SK-N-SH (cell line): ENCODE results near the gene PHIP.

Experiments used
- CTCF ChIP-seq: fragments of 200-600 bp; sonication (generic); IDR thresholded peaks from 2 replicates; pipeline ENCODE4 v1.6.1; 2017; ENCODE audit warnings: antibody characterized with exemption, mild to moderate bottlenecking, moderate library complexity
- IRF3 ChIP-seq: fragments of 150-350 bp; IDR thresholded peaks from 2 replicates; pipeline ENCODE4 v1.6.1; 2016; ENCODE audit warnings: mild to moderate bottlenecking, low read depth, low read length
- RAD21 ChIP-seq: IDR thresholded peaks from 2 replicates; pipeline ENCODE4 v1.6.1; 2012; ENCODE audit warnings: mild to moderate bottlenecking, low read length
- SIN3A ChIP-seq: IDR thresholded peaks from 2 replicates; pipeline ENCODE4 v1.6.1; 2012; ENCODE audit warnings: low read depth, mild to moderate bottlenecking, low read length, moderate library complexity, borderline replicate concordance
- TAF1 ChIP-seq: IDR thresholded peaks from 2 replicates; pipeline ENCODE4 v1.6.1; 2012; ENCODE audit warnings: low read depth, mild to moderate bottlenecking, low read length, moderate library complexity, borderline replicate concordance

GRCh38 chr6:79010422-79010821 lies 67.6 kb downstream of the PHIP start:
- TF ChIP-seq TAF1 (no peak), RAD21 (no peak), CTCF (no peak), IRF3 (no peak), SIN3A (no peak)
